ENCODE measurements around the gene PRR3. TPM values are rescaled to one million over a fixed set of nuclear protein-coding genes. Genes with fewer than 3 reads are reported as not detected.

PRR3 gene
- total RNA-seq, 1 donor from 2014 or later = 16.6 TPM

DNA sequence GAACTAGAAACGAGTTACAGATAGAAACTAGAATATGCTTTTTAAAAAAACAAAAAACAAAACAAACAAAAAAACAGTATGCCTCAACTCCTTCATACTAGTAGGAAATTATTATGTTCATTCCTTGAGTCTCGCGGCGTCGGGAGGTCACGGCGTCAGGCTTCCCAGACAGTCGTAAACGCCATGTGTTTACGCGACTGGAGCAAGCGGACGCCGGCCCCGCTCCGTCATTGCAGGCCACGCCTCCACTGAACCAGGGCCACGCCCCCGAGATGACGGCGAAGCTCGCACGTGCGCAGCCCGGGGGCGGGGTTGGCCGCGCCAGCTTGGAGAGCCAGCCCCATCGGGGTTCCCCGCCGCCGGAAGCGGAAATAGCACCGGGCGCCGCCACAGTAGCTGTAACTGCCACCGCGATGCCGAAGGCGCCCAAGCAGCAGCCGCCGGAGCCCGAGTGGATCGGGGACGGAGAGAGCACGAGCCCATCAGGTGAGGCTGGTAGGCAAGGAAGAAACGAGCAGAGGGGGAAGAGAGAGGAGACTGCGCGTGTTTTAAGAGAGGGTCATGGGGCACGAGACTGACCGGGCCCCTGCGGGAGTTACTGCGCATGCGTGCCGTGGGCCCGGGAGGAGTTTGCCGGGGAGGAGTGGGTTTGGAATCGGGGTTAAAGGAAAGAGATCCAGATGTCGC, 14.1 kb downstream of the PRR3 start, which contains the start of gene ABCF1:
ABCF1 (plus strand) TSS at position 368 of the 687 bp plus-strand sequence; CDS start at position 414, 46 bp downstream.
- peaks cover 5% of the 10 kb centered on the region for H3K27me3 Mint-ChIP-seq
- H3K4me3 Mint-ChIP-seq (ENCODE audit: low read depth) = peak within 1 kb of the TSS; percentile 89
- peaks cover 36% of the 10 kb centered on the region for H3K4me1 Mint-ChIP-seq (ENCODE audit: low read depth)
- TF ChIP-seq CTCF (IDR thresholded peaks at IDR 0.05; ENCODE audit: unreplicated experiment) = no peak
- H3K9me3 Mint-ChIP-seq (ENCODE audit: low read depth) = no peaks in the 10 kb centered on the region
- DNase-seq (ENCODE audit: low spot score, unreplicated experiment) = peak; percentile 98
- peak within 1 kb of the TSS; percentile 99 for H3K27ac Mint-ChIP-seq
- H3K36me3 Mint-ChIP-seq (ENCODE audit: insufficient read depth) = no peaks in the 10 kb centered on the region

DNA sequence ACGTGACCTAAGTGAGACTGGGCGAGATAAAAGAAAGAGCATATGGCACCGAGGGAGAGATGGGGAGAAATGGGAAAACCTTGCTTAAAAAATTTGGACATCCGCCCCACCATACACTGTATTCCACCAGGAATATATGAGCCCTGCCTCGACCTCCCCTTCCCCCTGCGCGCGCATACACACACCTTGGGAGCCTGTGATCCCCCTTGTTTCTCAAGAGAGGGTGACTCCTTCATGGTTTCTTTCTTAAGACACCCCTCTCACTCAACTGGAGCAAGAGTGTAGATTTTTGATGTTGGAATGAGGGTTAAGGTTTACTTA, 14.6 kb downstream of the PRR3 start:
- Mint-ChIP-seq H3K4me1 (ENCODE audit: low read depth) (peaks cover 36% of the 10 kb centered on the region), H3K27ac (peak overlapping the region; percentile 99), H3K27me3 (peaks cover 5% of the 10 kb centered on the region), H3K4me3 (ENCODE audit: low read depth) (peak overlapping the region; percentile 89), H3K9me3 (ENCODE audit: low read depth) (no peaks in the 10 kb centered on the region), H3K36me3 (ENCODE audit: insufficient read depth) (peaks cover 3% of the 10 kb centered on the region)
- DNase-seq (ENCODE audit: low spot score, unreplicated experiment) = no peak
- TF ChIP-seq CTCF (IDR thresholded peaks at IDR 0.05; ENCODE audit: unreplicated experiment) = no peak

DNA sequence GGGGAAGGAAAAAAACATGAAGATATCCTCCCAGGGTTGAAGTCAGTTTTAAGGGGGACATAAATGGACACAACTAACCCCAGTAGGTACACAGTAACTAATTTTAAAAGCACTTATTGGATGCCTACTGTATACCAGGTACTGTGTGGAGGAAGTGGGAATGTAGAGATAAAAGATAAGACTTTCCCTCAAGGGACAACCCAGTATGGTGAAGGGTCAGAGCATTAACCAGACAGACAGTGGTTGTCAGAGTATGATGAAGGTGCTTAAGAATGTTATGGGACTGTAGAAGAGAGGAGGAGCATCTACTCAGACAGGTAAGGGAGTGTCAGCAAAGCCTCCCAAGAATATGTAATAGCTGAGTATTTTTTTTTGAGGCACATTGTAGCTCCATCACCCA, 15.1 kb downstream of the PRR3 start:
- H3K36me3 Mint-ChIP-seq (ENCODE audit: insufficient read depth) = peaks cover 5% of the 10 kb centered on the region
- peak overlapping the region; percentile 99 for H3K27ac Mint-ChIP-seq
- H3K4me3 Mint-ChIP-seq (ENCODE audit: low read depth) = peak overlapping the region; percentile 89

GRCh38 chr6:30573113-30573512, 16.0 kb downstream of the PRR3 start:
- no peak for DNase-seq (ENCODE audit: low spot score, unreplicated experiment)
- Mint-ChIP-seq H3K27ac (peak overlapping the region; percentile 33), H3K9me3 (ENCODE audit: low read depth) (no peaks in the 10 kb centered on the region), H3K4me1 (ENCODE audit: low read depth) (peaks cover 36% of the 10 kb centered on the region), H3K36me3 (ENCODE audit: insufficient read depth) (peaks cover 13% of the 10 kb centered on the region), H3K27me3 (peaks cover 5% of the 10 kb centered on the region), H3K4me3 (ENCODE audit: low read depth) (peak overlapping the region; percentile 89)
- no peak for TF ChIP-seq CTCF (IDR thresholded peaks at IDR 0.05; ENCODE audit: unreplicated experiment)

More for the DNA sequence above, 15.1 kb downstream of the PRR3 start:
- Mint-ChIP-seq H3K27me3 (peaks cover 5% of the 10 kb centered on the region), H3K9me3 (ENCODE audit: low read depth) (no peaks in the 10 kb centered on the region), H3K4me1 (ENCODE audit: low read depth) (peaks cover 36% of the 10 kb centered on the region)
- DNase-seq (ENCODE audit: low spot score, unreplicated experiment) = no peak
- no peak for TF ChIP-seq CTCF (IDR thresholded peaks at IDR 0.05; ENCODE audit: unreplicated experiment)

- H3K4me1 Mint-ChIP-seq (ENCODE audit: low read depth) = peaks cover 10% of the 10 kb centered on the region
- no peak overlapping the region for H3K4me3 Mint-ChIP-seq (ENCODE audit: low read depth)
- no peaks in the 10 kb centered on the region for H3K9me3 Mint-ChIP-seq (ENCODE audit: low read depth)
- no peaks in the 10 kb centered on the region for H3K27me3 Mint-ChIP-seq
- peaks cover 35% of the 10 kb centered on the region for H3K36me3 Mint-ChIP-seq (ENCODE audit: insufficient read depth)
- TF ChIP-seq CTCF (IDR thresholded peaks at IDR 0.05; ENCODE audit: unreplicated experiment) = no peak
- no peak overlapping the region for H3K27ac Mint-ChIP-seq
- DNase-seq (ENCODE audit: low spot score, unreplicated experiment) = no peak
These were observed 21.0 kb downstream of the PRR3 start for GRCh38 chr6:30578051-30578450.

All from progenitor cell of endocrine pancreas (in vitro differentiated cells).